Hepatocyte (in vitro differentiated cells): ENCODE data around the gene IGSF5. TPM values are rescaled to one million over a fixed set of nuclear protein-coding genes. Genes with fewer than 3 reads are reported as not detected.
A peak's percentile ranks its signal among the peaks of the same experiment; 100 is the strongest.

Experiments used
- DNase-seq: peaks from one replicate; pipeline ENCODE4 v3.0.0-alpha.2; 2016; ENCODE audit warnings: low spot score
- H2AFZ ChIP-seq: fragments of 200-600 bp; sonication (generic); 2 replicates; pipeline ENCODE4 v1.6.0; 2016; ENCODE audit warnings: antibody characterized with exemption, mild to moderate bottlenecking
- H3K27ac ChIP-seq: fragments of 200-600 bp; sonication (generic); 2 replicates; pipeline ENCODE4 v1.5.1; 2016; ENCODE audit warnings: mild to moderate bottlenecking
- H3K27me3 ChIP-seq: fragments of 200-600 bp; sonication (generic); 2 replicates; pipeline ENCODE4 v1.6.1; 2016
- H3K36me3 ChIP-seq: fragments of 200-600 bp; sonication (generic); replicated peaks from 2 replicates; pipeline ENCODE4 v1.5.1; 2016; ENCODE audit warnings: low read depth; ENCODE audit not compliant: insufficient read depth
- H3K4me1 ChIP-seq: fragments of 200-600 bp; sonication (generic); 2 replicates; pipeline ENCODE4 v1.5.1; 2016; ENCODE audit warnings: mild to moderate bottlenecking, moderate library complexity; ENCODE audit not compliant: insufficient read depth
- H3K4me2 ChIP-seq: fragments of 200-600 bp; sonication (generic); 2 replicates; pipeline ENCODE4 v1.6.0; 2016
- H3K4me3 ChIP-seq: fragments of 200-600 bp; sonication (generic); 2 replicates; pipeline ENCODE4 v1.5.1; 2016; ENCODE audit warnings: mild to moderate bottlenecking
- H3K79me2 ChIP-seq: fragments of 200-600 bp; sonication (generic); 2 replicates; pipeline ENCODE4 v1.6.0; 2017; ENCODE audit warnings: mild to moderate bottlenecking
- H3K9me2 ChIP-seq: fragments of 200-600 bp; sonication (generic); replicated peaks from 2 replicates; pipeline ENCODE4 v1.6.0; 2017; ENCODE audit warnings: mild to moderate bottlenecking; ENCODE audit not compliant: insufficient read depth
- H3K9me3 ChIP-seq: fragments of 200-600 bp; sonication (generic); 2 replicates; pipeline ENCODE4 v1.5.1; 2016; ENCODE audit warnings: low read depth, mild to moderate bottlenecking
- H4K20me1 ChIP-seq: fragments of 200-600 bp; sonication (generic); 2 replicates; pipeline ENCODE4 v1.6.0; 2016; ENCODE audit warnings: mild to moderate bottlenecking; ENCODE audit not compliant: insufficient read depth, poor library complexity, severe bottlenecking
- EZH2 ChIP-seq: fragments of 200-600 bp; sonication (generic); IDR thresholded peaks from 2 replicates; pipeline ENCODE4 v1.6.1; 2016; ENCODE audit warnings: antibody characterized with exemption, mild to moderate bottlenecking, borderline replicate concordance
- EZH2phosphoT487 ChIP-seq: fragments of 200-600 bp; sonication (generic); IDR thresholded peaks from one replicate; pipeline ENCODE4 v1.6.1; 2018; ENCODE audit warnings: antibody characterized with exemption, mild to moderate bottlenecking, low read depth, moderate library complexity; ENCODE audit not compliant: unreplicated experiment, severe bottlenecking
- WGBS: methylation state at CpG from one replicate; pipeline ENCODE4 v1.1.6; 2016; ENCODE audit warnings: low lambda C conversion rate; ENCODE audit errors: missing lambda C conversion rate; 5-methylcytosine and 5-hydroxymethylcytosine counted together
- polyA plus RNA-seq: library from polyadenylated mRNA; unstranded; fragments of >200 nt; fragmentation: Nextera tagmentation; extraction: Ambion mirVana; gene quantifications from 2 replicates; pipeline ENCODE4 v1.2.1, GENCODE V29; 2016
- total RNA-seq: library from RNA; depleted of rRNA; stranded (reverse); fragments of >200 nt; gene quantifications from 2 replicates; pipeline ENCODE4 v1.2.3, GENCODE V29; 2014
- TF ChIP-seq, protein P1 (sequence below): fragments of 200-600 bp; sonication (generic); IDR thresholded peaks from 2 replicates; pipeline ENCODE4 v1.5.1; 2016; ENCODE audit warnings: antibody characterized with exemption, mild to moderate bottlenecking; ENCODE audit not compliant: poor library complexity

Gene IGSF5
- total and polyA plus RNA-seq, 2 experiments from 2014 or later, result 0.10 TPM; not detected in 1

DNA sequence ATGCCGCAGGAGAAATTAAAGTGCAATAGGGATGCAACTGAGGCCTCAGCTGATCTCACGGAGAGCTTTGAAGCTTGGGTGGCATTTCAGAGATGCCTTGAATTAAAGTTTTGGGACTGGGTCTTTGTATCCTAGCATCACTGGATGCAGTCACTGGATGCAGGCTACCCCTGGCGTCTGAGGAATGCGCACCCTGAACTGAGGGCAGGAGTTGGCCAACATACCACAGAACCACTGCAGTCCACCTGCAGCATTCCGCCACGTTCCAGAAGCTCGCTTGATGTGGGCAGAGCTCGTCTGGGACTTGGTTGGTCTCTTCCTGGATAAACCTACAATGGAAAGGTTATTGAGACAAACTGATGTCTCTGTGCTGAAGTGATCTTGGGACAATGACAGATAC is 34.1 kb upstream of the IGSF5 start:
- no peaks in the 10 kb centered on the region for H3K4me1 ChIP-seq
- 94% methylated on average over 8 of the region's 8 CpGs for WGBS
- no peaks in the 10 kb centered on the region for H3K79me2 ChIP-seq
- H3K9me2 ChIP-seq, result no peaks in the 10 kb centered on the region
- H3K27me3 ChIP-seq, result no peaks in the 10 kb centered on the region
- no peaks in the 10 kb centered on the region for H3K36me3 ChIP-seq
- no peak overlapping the region for H2AFZ ChIP-seq
- H3K4me2 ChIP-seq, result no peak overlapping the region
- no peak overlapping the region for H3K27ac ChIP-seq
- no peaks in the 10 kb centered on the region for H4K20me1 ChIP-seq
- TF ChIP-seq, protein P1, sequence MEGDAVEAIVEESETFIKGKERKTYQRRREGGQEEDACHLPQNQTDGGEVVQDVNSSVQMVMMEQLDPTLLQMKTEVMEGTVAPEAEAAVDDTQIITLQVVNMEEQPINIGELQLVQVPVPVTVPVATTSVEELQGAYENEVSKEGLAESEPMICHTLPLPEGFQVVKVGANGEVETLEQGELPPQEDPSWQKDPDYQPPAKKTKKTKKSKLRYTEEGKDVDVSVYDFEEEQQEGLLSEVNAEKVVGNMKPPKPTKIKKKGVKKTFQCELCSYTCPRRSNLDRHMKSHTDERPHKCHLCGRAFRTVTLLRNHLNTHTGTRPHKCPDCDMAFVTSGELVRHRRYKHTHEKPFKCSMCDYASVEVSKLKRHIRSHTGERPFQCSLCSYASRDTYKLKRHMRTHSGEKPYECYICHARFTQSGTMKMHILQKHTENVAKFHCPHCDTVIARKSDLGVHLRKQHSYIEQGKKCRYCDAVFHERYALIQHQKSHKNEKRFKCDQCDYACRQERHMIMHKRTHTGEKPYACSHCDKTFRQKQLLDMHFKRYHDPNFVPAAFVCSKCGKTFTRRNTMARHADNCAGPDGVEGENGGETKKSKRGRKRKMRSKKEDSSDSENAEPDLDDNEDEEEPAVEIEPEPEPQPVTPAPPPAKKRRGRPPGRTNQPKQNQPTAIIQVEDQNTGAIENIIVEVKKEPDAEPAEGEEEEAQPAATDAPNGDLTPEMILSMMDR, result no peak
- TF ChIP-seq EZH2phosphoT487 (no peak), EZH2 (no peak)
- no peaks in the 10 kb centered on the region for H3K9me3 ChIP-seq
- DNase-seq, result no peak
- no peak overlapping the region for H3K4me3 ChIP-seq

DNA sequence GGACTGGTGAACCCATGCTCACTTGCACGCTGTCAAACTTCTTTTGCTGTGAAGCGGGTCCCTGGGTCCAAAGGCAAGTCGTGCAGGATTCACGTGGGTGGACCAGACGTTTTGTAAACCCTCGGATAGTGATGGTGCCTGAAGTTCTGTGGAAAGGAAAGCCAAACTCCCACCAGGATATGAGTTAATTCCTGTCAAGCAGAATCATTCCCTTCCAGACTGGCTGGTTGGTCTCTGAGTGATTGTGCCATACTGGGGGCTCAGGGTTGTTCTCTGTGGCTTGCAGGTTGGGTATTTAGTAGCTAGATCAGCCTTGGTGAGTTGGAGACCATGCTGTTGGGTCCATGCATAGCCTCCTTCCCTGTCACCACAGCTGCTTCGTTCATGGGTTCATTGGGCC is 32.7 kb upstream of the IGSF5 start:
- no peak overlapping the region for H2AFZ ChIP-seq
- H3K4me1 ChIP-seq, result no peaks in the 10 kb centered on the region
- DNase-seq, result no peak
- H3K4me3 ChIP-seq, result no peak overlapping the region
- H3K36me3 ChIP-seq, result no peaks in the 10 kb centered on the region
- TF ChIP-seq EZH2phosphoT487 (no peak), EZH2 (no peak)
- TF ChIP-seq, protein P1, result no peak
- H3K79me2 ChIP-seq, result no peaks in the 10 kb centered on the region
- H3K27ac ChIP-seq, result no peak overlapping the region
- WGBS, result 93% methylated on average over 7 of the region's 7 CpGs
- H3K9me2 ChIP-seq, result no peaks in the 10 kb centered on the region
- no peak overlapping the region for H3K4me2 ChIP-seq
- no peaks in the 10 kb centered on the region for H4K20me1 ChIP-seq
- no peaks in the 10 kb centered on the region for H3K9me3 ChIP-seq
- no peaks in the 10 kb centered on the region for H3K27me3 ChIP-seq

DNA sequence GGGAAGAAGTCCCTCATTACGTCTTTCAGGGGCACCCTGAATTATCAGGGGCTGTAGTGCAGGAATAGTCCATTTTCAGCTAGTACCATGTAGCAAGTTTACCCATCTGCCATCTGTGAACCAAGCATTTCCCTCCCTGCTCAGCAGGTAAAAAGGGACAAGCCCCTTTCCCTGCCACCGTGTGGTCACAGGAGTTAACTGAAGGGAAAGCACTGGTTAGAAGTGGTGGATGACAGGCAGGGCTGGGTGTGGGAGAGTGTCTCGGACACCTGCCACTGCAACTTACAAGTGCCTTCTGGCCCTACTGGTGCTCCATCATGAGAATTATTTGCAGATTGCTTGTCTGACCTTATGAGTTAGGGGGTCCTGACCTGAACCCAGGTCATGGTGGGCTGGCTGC is 32.0 kb upstream of the IGSF5 start:
- TF ChIP-seq EZH2phosphoT487 (no peak), EZH2 (no peak)
- TF ChIP-seq, protein P1, result peak; percentile 17
- H2AFZ ChIP-seq, result no peak overlapping the region
- H3K9me2 ChIP-seq, result no peaks in the 10 kb centered on the region
- DNase-seq, result no peak
- no peak overlapping the region for H3K4me2 ChIP-seq
- no peak overlapping the region for H3K27ac ChIP-seq
- H3K4me1 ChIP-seq, result no peaks in the 10 kb centered on the region
- no peaks in the 10 kb centered on the region for H3K27me3 ChIP-seq
- WGBS, result 60% methylated on average over 3 of the region's 3 CpGs
- no peaks in the 10 kb centered on the region for H4K20me1 ChIP-seq
- H3K9me3 ChIP-seq, result no peaks in the 10 kb centered on the region
- H3K79me2 ChIP-seq, result no peaks in the 10 kb centered on the region
- no peaks in the 10 kb centered on the region for H3K36me3 ChIP-seq
- no peak overlapping the region for H3K4me3 ChIP-seq

DNA sequence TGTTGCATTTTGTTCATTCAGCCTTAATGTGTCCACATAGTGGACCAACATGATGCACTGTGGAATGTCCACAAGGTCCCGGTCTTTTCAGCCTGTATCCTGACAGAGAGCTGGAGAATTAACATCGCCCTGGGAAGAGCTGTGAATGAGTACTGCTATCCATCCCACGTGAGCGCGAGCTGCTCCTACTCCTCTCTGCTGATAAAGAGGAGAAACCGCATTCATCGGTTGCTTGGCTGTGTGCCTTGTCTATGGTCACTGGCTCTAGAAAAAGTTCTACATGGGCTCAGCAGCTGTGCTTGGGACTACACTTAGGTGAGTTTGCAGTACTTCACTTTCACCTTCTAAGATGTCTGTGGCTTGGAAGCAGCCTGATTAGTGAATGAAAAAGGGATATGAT is 31.1 kb upstream of the IGSF5 start:
- no peaks in the 10 kb centered on the region for H3K36me3 ChIP-seq
- no peak for DNase-seq
- H4K20me1 ChIP-seq, result no peaks in the 10 kb centered on the region
- H3K4me2 ChIP-seq, result no peak overlapping the region
- no peak overlapping the region for H3K4me3 ChIP-seq
- H3K79me2 ChIP-seq, result no peaks in the 10 kb centered on the region
- TF ChIP-seq, protein P1, result no peak
- no peak for TF ChIP-seq EZH2phosphoT487
- no peak for TF ChIP-seq EZH2
- H3K4me1 ChIP-seq, result no peaks in the 10 kb centered on the region
- H2AFZ ChIP-seq, result no peak overlapping the region
- H3K27ac ChIP-seq, result no peak overlapping the region
- no peaks in the 10 kb centered on the region for H3K27me3 ChIP-seq
- H3K9me2 ChIP-seq, result no peaks in the 10 kb centered on the region
- H3K9me3 ChIP-seq, result no peaks in the 10 kb centered on the region
- WGBS, result 94% methylated on average over 7 of the region's 7 CpGs
